ENCODE measurements around the gene IDS. TPM values are rescaled to one million over a fixed set of nuclear protein-coding genes. Genes with fewer than 3 reads are reported as not detected.
"Not testable (repeated sequence)": the region's sequence is repeated elsewhere in the genome, so short reads cannot be mapped to it uniquely, and the experiment has no call there.

The IDS gene
- total RNA-seq, 1 experiment from 2014 or later, result 13.3 TPM

DNA sequence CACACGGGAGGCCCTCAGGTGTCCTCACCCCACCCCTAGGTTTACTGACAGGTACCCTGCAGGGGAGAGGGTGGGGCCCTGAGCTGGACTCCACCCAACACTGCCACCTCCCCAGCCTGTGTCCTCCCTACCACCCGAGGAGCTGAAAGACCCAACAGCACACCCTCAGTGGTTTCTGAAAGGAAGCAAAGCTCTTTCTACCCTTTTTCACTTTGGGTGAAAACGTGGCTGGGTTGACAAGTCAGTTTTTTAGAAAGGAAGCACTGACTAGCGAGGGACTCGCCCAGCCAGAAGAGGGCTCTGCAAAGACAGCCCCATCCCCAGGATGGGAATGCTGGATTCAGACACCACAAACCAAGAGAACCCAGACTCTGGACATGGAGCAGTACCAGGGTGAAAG lies 2.2 kb downstream of the IDS start:
- H3K4me1 Mint-ChIP-seq; H3K4me3 Mint-ChIP-seq; POLR2A ChIA-PET; H3K9me3 Mint-ChIP-seq; DNase-seq (ENCODE audit: low spot score); H3K27ac Mint-ChIP-seq; CTCF ChIA-PET; ATAC-seq; H3K36me3 Mint-ChIP-seq: not testable (repeated sequence)
- peaks cover 24% of the 10 kb centered on the region for H3K27me3 Mint-ChIP-seq (ENCODE audit: low read depth)

GRCh38 chrX:149499766-149500165 lies 5.3 kb downstream of the IDS start:
- Mint-ChIP-seq H3K27ac (no peak overlapping the region), H3K4me3 (no peak overlapping the region), H3K9me3 (no peaks in the 10 kb centered on the region), H3K4me1 (peaks cover 5% of the 10 kb centered on the region; the same call in 1 of the 2 replicates), H3K27me3 (ENCODE audit: low read depth) (peaks cover 6% of the 10 kb centered on the region), H3K36me3 (peaks cover 7% of the 10 kb centered on the region)
- ATAC-seq (no peak), DNase-seq (ENCODE audit: low spot score) (no peak)
- ChIA-PET POLR2A (no interaction called here), CTCF (no interaction called here)
- TF ChIP-seq ATF3 (CRISPR knock-in tag; conservative IDR thresholded peaks at IDR 0.05) (no peak), MYBL2 (CRISPR knock-in tag; IDR thresholded peaks at IDR 0.05) (no peak), ZNF532 (CRISPR knock-in tag; IDR thresholded peaks at IDR 0.05; ENCODE audit: borderline replicate concordance) (no peak), RORB (CRISPR knock-in tag; IDR thresholded peaks at IDR 0.05) (no peak), ZNF219 (CRISPR knock-in tag; IDR thresholded peaks at IDR 0.05; ENCODE audit: borderline replicate concordance) (no peak), PRRX2 (CRISPR knock-in tag; IDR thresholded peaks at IDR 0.05) (no peak), ZNF232 (CRISPR knock-in tag; IDR thresholded peaks at IDR 0.05) (no peak), GRHL2 (CRISPR knock-in tag; IDR thresholded peaks at IDR 0.05; ENCODE audit: insufficient replicate concordance, severe bottlenecking) (no peak), ZBTB21 (CRISPR knock-in tag; IDR thresholded peaks at IDR 0.05; ENCODE audit: borderline replicate concordance) (no peak), OVOL2 (CRISPR knock-in tag; IDR thresholded peaks at IDR 0.05; ENCODE audit: borderline replicate concordance) (no peak), FOXP4 (CRISPR knock-in tag; IDR thresholded peaks at IDR 0.05) (no peak)
- TF ChIP-seq, protein P1, sequence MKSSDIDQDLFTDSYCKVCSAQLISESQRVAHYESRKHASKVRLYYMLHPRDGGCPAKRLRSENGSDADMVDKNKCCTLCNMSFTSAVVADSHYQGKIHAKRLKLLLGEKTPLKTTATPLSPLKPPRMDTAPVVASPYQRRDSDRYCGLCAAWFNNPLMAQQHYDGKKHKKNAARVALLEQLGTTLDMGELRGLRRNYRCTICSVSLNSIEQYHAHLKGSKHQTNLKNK (CRISPR knock-in tag; IDR thresholded peaks at IDR 0.05), result no peak
- TF ChIP-seq, protein P2, sequence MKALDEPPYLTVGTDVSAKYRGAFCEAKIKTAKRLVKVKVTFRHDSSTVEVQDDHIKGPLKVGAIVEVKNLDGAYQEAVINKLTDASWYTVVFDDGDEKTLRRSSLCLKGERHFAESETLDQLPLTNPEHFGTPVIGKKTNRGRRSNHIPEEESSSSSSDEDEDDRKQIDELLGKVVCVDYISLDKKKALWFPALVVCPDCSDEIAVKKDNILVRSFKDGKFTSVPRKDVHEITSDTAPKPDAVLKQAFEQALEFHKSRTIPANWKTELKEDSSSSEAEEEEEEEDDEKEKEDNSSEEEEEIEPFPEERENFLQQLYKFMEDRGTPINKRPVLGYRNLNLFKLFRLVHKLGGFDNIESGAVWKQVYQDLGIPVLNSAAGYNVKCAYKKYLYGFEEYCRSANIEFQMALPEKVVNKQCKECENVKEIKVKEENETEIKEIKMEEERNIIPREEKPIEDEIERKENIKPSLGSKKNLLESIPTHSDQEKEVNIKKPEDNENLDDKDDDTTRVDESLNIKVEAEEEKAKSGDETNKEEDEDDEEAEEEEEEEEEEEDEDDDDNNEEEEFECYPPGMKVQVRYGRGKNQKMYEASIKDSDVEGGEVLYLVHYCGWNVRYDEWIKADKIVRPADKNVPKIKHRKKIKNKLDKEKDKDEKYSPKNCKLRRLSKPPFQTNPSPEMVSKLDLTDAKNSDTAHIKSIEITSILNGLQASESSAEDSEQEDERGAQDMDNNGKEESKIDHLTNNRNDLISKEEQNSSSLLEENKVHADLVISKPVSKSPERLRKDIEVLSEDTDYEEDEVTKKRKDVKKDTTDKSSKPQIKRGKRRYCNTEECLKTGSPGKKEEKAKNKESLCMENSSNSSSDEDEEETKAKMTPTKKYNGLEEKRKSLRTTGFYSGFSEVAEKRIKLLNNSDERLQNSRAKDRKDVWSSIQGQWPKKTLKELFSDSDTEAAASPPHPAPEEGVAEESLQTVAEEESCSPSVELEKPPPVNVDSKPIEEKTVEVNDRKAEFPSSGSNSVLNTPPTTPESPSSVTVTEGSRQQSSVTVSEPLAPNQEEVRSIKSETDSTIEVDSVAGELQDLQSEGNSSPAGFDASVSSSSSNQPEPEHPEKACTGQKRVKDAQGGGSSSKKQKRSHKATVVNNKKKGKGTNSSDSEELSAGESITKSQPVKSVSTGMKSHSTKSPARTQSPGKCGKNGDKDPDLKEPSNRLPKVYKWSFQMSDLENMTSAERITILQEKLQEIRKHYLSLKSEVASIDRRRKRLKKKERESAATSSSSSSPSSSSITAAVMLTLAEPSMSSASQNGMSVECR (CRISPR knock-in tag; IDR thresholded peaks at IDR 0.05; ENCODE audit: borderline replicate concordance), result no peak
- TF ChIP-seq, protein P3, sequence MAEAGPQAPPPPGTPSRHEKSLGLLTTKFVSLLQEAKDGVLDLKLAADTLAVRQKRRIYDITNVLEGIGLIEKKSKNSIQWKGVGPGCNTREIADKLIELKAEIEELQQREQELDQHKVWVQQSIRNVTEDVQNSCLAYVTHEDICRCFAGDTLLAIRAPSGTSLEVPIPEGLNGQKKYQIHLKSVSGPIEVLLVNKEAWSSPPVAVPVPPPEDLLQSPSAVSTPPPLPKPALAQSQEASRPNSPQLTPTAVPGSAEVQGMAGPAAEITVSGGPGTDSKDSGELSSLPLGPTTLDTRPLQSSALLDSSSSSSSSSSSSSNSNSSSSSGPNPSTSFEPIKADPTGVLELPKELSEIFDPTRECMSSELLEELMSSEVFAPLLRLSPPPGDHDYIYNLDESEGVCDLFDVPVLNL (CRISPR knock-in tag; IDR thresholded peaks at IDR 0.05; ENCODE audit: borderline replicate concordance, low read depth), result no peak
